C4-2B (cell line): ENCODE measurements around the gene INAFM2.

Source experiments
- ZFX ChIP-seq: fragments of 450-650 bp; IDR thresholded peaks from 2 replicates; pipeline ENCODE4 v1.6.1; 2017
- TF ChIP-seq, protein P1 (sequence below): fragments of 450-650 bp; conservative IDR thresholded peaks from 2 replicates; pipeline ENCODE4 v1.5.1; 2017; ENCODE audit warnings: mild to moderate bottlenecking

DNA sequence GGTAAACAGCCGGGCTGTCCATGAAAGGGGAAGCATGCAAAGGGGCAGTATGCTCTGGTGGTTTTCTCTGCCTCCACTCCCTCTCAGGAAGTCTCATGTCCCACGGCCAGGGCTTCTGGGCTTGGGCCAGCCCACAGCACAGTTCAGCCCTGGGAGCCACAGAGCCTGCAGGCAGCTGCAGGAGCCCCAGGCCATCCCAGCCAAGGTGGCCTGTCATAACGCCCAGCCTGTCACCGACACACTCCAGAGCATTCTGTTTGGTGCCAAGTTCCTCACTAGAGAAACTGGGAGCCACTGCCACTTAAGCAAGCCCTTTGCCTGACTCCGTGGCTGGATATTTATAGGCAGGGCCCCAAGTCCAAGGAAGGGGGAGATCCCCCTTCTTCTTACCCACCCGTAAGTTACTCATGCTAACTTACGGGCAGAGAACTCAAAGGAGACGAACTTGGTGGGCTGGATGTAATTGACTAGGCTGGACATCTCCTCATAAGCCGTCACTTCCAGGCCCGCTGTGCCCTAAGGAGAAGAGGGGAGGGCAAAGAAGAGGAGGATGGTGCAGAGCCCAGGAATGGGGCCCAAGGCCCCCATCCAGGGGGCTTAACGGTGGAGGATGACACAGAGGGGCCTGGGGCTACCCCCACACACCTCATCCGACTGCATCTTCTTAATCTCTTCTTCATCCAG is 27.5 kb upstream of the INAFM2 start:
- no peak for TF ChIP-seq ZFX
- TF ChIP-seq, protein P1, sequence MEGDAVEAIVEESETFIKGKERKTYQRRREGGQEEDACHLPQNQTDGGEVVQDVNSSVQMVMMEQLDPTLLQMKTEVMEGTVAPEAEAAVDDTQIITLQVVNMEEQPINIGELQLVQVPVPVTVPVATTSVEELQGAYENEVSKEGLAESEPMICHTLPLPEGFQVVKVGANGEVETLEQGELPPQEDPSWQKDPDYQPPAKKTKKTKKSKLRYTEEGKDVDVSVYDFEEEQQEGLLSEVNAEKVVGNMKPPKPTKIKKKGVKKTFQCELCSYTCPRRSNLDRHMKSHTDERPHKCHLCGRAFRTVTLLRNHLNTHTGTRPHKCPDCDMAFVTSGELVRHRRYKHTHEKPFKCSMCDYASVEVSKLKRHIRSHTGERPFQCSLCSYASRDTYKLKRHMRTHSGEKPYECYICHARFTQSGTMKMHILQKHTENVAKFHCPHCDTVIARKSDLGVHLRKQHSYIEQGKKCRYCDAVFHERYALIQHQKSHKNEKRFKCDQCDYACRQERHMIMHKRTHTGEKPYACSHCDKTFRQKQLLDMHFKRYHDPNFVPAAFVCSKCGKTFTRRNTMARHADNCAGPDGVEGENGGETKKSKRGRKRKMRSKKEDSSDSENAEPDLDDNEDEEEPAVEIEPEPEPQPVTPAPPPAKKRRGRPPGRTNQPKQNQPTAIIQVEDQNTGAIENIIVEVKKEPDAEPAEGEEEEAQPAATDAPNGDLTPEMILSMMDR = no peak
